Liver (tissue), 9 donors: ENCODE data around the gene LAMB1. TPM values are rescaled to one million over a fixed set of nuclear protein-coding genes. Genes with fewer than 3 reads are reported as not detected.

Experiments
- DNase-seq: peaks from one replicate; pipeline ENCODE4 v3.0.0-alpha.2; 2017; ENCODE audit warnings: low spot score
- H3K27ac ChIP-seq, 2 donors: one replicate each; pipeline ENCODE4 v1.7.0; 2013; ENCODE audit warnings: inconsistent platforms in 2 of 2, low read length in 2 of 2, control low read depth in 1 of 2, low read depth in 1 of 2, mild to moderate bottlenecking in 1 of 2
- H3K27me3 ChIP-seq, 4 donors: one replicate each; pipeline versions ENCODE4 v1.6.1 to v1.7.0; 2013; ENCODE audit warnings: low read length in 3 of 4, inconsistent platforms in 1 of 4, mild to moderate bottlenecking in 1 of 4, moderate library complexity in 1 of 4; ENCODE audit not compliant: control insufficient read depth in 4 of 4, insufficient read depth in 4 of 4
- H3K36me3 ChIP-seq, 4 donors: one replicate each; pipeline versions ENCODE4 v1.6.1 to v1.7.0; 2013; ENCODE audit warnings: low read length in 3 of 4, mild to moderate bottlenecking in 3 of 4, low read depth in 1 of 4, moderate library complexity in 1 of 4; ENCODE audit not compliant: control insufficient read depth in 4 of 4, insufficient read depth in 3 of 4
- H3K4me1 ChIP-seq, 4 donors: one replicate each; pipeline versions ENCODE4 v1.6.1 to v1.7.0; 2013; ENCODE audit warnings: low read length in 3 of 4, mild to moderate bottlenecking in 3 of 4, moderate library complexity in 1 of 4; ENCODE audit not compliant: control insufficient read depth in 4 of 4, insufficient read depth in 4 of 4
- H3K4me3 ChIP-seq, 3 donors: one replicate each; pipeline versions ENCODE4 v1.6.1 to v1.7.0; 2013; ENCODE audit warnings: low read length in 3 of 3, control low read depth in 1 of 3, low read depth in 1 of 3, mild to moderate bottlenecking in 1 of 3
- H3K9ac ChIP-seq, 2 donors: one replicate each; pipeline ENCODE4 v1.7.0; 2013; ENCODE audit warnings: low read length in 2 of 2, mild to moderate bottlenecking in 2 of 2, moderate library complexity in 2 of 2, control low read depth in 1 of 2, low read depth in 1 of 2
- H3K9me3 ChIP-seq, 4 donors: one replicate each; pipeline versions ENCODE4 v1.6.1 to v1.7.0; 2013; ENCODE audit warnings: low read length in 3 of 4; ENCODE audit not compliant: control insufficient read depth in 4 of 4
- EGR1 ChIP-seq, 2 donors: IDR thresholded peaks; 2 replicates each; pipeline ENCODE4 v1.6.1; 2016 to 2018; ENCODE audit warnings: antibody characterized with exemption in 2 of 2, low read depth in 2 of 2
- FOXA1 ChIP-seq: IDR thresholded peaks from 2 replicates; pipeline ENCODE4 v1.6.1; 2016; ENCODE audit warnings: antibody characterized with exemption
- FOXA2 ChIP-seq: IDR thresholded peaks from 2 replicates; pipeline ENCODE4 v1.6.1; 2016; ENCODE audit warnings: antibody characterized with exemption
- GABPA ChIP-seq, 2 donors: IDR thresholded peaks in 1 of 2; conservative IDR thresholded peaks in 1 of 2; 2 replicates each; pipeline ENCODE4 v1.6.1; 2016; ENCODE audit warnings: antibody characterized with exemption in 2 of 2, mild to moderate bottlenecking in 1 of 2, moderate library complexity in 1 of 2
- HNF4A ChIP-seq, 2 donors: conservative IDR thresholded peaks; 2 replicates each; pipeline ENCODE4 v1.6.1; 2016; ENCODE audit warnings: antibody characterized with exemption in 2 of 2, mild to moderate bottlenecking in 2 of 2
- HNF4G ChIP-seq: IDR thresholded peaks from 2 replicates; pipeline ENCODE4 v1.6.1; 2016; ENCODE audit warnings: antibody characterized with exemption
- JUND ChIP-seq, 2 donors: IDR thresholded peaks; 2 replicates each; pipeline ENCODE4 v1.6.1; 2016; ENCODE audit warnings: antibody characterized with exemption in 2 of 2
- NR2F2 ChIP-seq: IDR thresholded peaks from 2 replicates; pipeline ENCODE4 v1.6.1; 2016; ENCODE audit warnings: antibody characterized with exemption
- RAD21 ChIP-seq, 2 donors: IDR thresholded peaks; 2 replicates each; pipeline ENCODE4 v1.6.1; 2016; ENCODE audit warnings: antibody characterized with exemption in 2 of 2, mild to moderate bottlenecking in 2 of 2
- RXRA ChIP-seq, 2 donors: IDR thresholded peaks; 2 replicates each; pipeline ENCODE4 v1.6.1; 2017 to 2018; ENCODE audit warnings: antibody characterized with exemption in 2 of 2, mild to moderate bottlenecking in 1 of 2
- SP1 ChIP-seq: IDR thresholded peaks from 2 replicates; pipeline ENCODE4 v1.6.1; 2018; ENCODE audit warnings: antibody characterized with exemption, mild to moderate bottlenecking
- TAF1 ChIP-seq: conservative IDR thresholded peaks from 2 replicates; pipeline ENCODE4 v1.6.1; 2016; ENCODE audit warnings: antibody characterized with exemption, mild to moderate bottlenecking
- YY1 ChIP-seq: IDR thresholded peaks from 2 replicates; pipeline ENCODE4 v1.6.1; 2016; ENCODE audit warnings: antibody characterized with exemption, mild to moderate bottlenecking
- WGBS: extraction: QIAGEN DNeasy Blood & Tissue Kit; methylation state at CpG from one replicate; pipeline ENCODE4 v1.1.7; 2013; 5-methylcytosine and 5-hydroxymethylcytosine counted together
- polyA plus RNA-seq, 2 donors: library from polyadenylated mRNA; stranded (reverse) in 1 of 2; unstranded in 1 of 2; fragments of 200-250 nt in 1 of 2; fragments of >200 nt in 1 of 2; fragmentation: Nextera tagmentation in 1 of 2; extraction: Ambion mirVana in 1 of 2; gene quantifications; one replicate each; pipeline versions ENCODE4 v1.2.1 to v1.2.3, GENCODE V29; 2013 to 2015
- total RNA-seq, 2 donors: library from RNA; depleted of rRNA; stranded (reverse); fragments of >200 nt; gene quantifications; one replicate each; pipeline ENCODE4 v1.2.3, GENCODE V29; 2014
- TF ChIP-seq, protein P1 (sequence below): IDR thresholded peaks from 2 replicates; pipeline ENCODE4 v1.6.1; 2016; ENCODE audit warnings: antibody characterized with exemption, mild to moderate bottlenecking
- TF ChIP-seq, protein P2 (sequence below): IDR thresholded peaks from 2 replicates; pipeline ENCODE4 v1.6.1; 2016; ENCODE audit warnings: antibody characterized with exemption
- TF ChIP-seq, protein P3 (sequence below): fragments of 150-350 bp; IDR thresholded peaks from 2 replicates; pipeline ENCODE4 v1.5.1; 2017; ENCODE audit warnings: improper control_type of control experiment, low read depth, low read length; ENCODE audit not compliant: missing input control
- TF ChIP-seq, protein P4 (sequence below): IDR thresholded peaks from 2 replicates; pipeline ENCODE4 v1.6.1; 2016; ENCODE audit warnings: antibody characterized with exemption
- TF ChIP-seq, protein P5 (sequence below): IDR thresholded peaks from 2 replicates; pipeline ENCODE4 v1.6.1; 2016; ENCODE audit warnings: antibody characterized with exemption
- donor health status: healthy.
- donor health status: healthy.
- donor health status: healthy.
- donor health status: healthy.
- donor health status: healthy.

LAMB1 gene
- total and polyA plus RNA-seq, 4 donors: 12.6 to 63.1 (median 25.8) TPM

DNA sequence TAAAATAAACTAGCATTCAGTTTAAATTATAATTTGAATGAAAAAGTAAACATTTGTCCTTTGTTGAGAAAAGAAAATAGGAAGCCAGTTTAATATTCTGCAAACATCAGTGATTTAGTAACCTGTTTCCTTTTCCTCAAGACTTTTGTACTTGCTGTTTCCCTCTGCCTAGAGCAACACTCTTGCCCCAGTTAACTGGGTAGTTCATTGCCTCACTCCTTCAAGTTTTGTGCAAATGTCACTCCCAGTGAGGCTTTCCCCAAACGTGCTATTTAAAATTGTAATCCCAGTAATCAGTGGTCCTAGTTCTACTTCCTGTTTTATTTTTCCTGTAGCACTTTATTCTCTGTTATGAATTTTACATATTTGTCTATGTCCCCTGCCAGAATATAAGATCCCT is 88.1 kb downstream of the LAMB1 start:
- no peak overlapping the region for H3K4me3 ChIP-seq
- H3K27ac ChIP-seq: no peak overlapping the region
- H3K9me3 ChIP-seq: no peaks in the 10 kb centered on the region
- peaks cover 2 to 39% (median 34%) of the 10 kb centered on the region in 4 donors for H3K36me3 ChIP-seq
- H3K27me3 ChIP-seq: no peaks in the 10 kb centered on the region
- H3K9ac ChIP-seq: no peak overlapping the region
- no peak for DNase-seq
- TF ChIP-seq EGR1 (IDR thresholded peaks at IDR 0.05; ENCODE audit: low read depth in 2 of 2) (no peak), NR2F2 (no peak), YY1 (no peak), RXRA (IDR thresholded peaks at IDR 0.05) (no peak), FOXA1 (no peak), HNF4A (conservative IDR thresholded peaks at IDR 0.05) (no peak), TAF1 (no peak), HNF4G (no peak), JUND (IDR thresholded peaks at IDR 0.05) (no peak), RAD21 (IDR thresholded peaks at IDR 0.05) (no peak), FOXA2 (no peak), GABPA (IDR thresholded peaks at IDR 0.05 in 1 of 2, conservative IDR thresholded peaks at IDR 0.05 in 1 of 2) (no peak), SP1 (no peak)
- TF ChIP-seq, protein P1, sequence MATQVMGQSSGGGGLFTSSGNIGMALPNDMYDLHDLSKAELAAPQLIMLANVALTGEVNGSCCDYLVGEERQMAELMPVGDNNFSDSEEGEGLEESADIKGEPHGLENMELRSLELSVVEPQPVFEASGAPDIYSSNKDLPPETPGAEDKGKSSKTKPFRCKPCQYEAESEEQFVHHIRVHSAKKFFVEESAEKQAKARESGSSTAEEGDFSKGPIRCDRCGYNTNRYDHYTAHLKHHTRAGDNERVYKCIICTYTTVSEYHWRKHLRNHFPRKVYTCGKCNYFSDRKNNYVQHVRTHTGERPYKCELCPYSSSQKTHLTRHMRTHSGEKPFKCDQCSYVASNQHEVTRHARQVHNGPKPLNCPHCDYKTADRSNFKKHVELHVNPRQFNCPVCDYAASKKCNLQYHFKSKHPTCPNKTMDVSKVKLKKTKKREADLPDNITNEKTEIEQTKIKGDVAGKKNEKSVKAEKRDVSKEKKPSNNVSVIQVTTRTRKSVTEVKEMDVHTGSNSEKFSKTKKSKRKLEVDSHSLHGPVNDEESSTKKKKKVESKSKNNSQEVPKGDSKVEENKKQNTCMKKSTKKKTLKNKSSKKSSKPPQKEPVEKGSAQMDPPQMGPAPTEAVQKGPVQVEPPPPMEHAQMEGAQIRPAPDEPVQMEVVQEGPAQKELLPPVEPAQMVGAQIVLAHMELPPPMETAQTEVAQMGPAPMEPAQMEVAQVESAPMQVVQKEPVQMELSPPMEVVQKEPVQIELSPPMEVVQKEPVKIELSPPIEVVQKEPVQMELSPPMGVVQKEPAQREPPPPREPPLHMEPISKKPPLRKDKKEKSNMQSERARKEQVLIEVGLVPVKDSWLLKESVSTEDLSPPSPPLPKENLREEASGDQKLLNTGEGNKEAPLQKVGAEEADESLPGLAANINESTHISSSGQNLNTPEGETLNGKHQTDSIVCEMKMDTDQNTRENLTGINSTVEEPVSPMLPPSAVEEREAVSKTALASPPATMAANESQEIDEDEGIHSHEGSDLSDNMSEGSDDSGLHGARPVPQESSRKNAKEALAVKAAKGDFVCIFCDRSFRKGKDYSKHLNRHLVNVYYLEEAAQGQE: no peak
- TF ChIP-seq, protein P2, sequence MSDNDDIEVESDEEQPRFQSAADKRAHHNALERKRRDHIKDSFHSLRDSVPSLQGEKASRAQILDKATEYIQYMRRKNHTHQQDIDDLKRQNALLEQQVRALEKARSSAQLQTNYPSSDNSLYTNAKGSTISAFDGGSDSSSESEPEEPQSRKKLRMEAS: no peak
- TF ChIP-seq, protein P3, sequence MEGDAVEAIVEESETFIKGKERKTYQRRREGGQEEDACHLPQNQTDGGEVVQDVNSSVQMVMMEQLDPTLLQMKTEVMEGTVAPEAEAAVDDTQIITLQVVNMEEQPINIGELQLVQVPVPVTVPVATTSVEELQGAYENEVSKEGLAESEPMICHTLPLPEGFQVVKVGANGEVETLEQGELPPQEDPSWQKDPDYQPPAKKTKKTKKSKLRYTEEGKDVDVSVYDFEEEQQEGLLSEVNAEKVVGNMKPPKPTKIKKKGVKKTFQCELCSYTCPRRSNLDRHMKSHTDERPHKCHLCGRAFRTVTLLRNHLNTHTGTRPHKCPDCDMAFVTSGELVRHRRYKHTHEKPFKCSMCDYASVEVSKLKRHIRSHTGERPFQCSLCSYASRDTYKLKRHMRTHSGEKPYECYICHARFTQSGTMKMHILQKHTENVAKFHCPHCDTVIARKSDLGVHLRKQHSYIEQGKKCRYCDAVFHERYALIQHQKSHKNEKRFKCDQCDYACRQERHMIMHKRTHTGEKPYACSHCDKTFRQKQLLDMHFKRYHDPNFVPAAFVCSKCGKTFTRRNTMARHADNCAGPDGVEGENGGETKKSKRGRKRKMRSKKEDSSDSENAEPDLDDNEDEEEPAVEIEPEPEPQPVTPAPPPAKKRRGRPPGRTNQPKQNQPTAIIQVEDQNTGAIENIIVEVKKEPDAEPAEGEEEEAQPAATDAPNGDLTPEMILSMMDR: no peak
- TF ChIP-seq, protein P4, sequence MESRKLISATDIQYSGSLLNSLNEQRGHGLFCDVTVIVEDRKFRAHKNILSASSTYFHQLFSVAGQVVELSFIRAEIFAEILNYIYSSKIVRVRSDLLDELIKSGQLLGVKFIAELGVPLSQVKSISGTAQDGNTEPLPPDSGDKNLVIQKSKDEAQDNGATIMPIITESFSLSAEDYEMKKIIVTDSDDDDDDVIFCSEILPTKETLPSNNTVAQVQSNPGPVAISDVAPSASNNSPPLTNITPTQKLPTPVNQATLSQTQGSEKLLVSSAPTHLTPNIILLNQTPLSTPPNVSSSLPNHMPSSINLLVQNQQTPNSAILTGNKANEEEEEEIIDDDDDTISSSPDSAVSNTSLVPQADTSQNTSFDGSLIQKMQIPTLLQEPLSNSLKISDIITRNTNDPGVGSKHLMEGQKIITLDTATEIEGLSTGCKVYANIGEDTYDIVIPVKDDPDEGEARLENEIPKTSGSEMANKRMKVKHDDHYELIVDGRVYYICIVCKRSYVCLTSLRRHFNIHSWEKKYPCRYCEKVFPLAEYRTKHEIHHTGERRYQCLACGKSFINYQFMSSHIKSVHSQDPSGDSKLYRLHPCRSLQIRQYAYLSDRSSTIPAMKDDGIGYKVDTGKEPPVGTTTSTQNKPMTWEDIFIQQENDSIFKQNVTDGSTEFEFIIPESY: no peak
- TF ChIP-seq, protein P5, sequence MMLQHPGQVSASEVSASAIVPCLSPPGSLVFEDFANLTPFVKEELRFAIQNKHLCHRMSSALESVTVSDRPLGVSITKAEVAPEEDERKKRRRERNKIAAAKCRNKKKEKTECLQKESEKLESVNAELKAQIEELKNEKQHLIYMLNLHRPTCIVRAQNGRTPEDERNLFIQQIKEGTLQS: no peak
- WGBS: 67% methylated on average over 1 of the region's 1 CpG
- H3K4me1 ChIP-seq: no peaks in the 10 kb centered on the region
